Uterus (tissue), 4 donors: ENCODE results near the gene ACIN1. TPM values are rescaled to one million over a fixed set of nuclear protein-coding genes. Genes with fewer than 3 reads are reported as not detected.

Experiments used
- DNase-seq, 2 donors: peaks; one replicate each; pipeline ENCODE4 v3.0.0-alpha.2; 2019 to 2020
- H3K27ac ChIP-seq, 2 donors: fragments of 200-600 bp; sonication (generic); 1 replicate in 1 of 2; 2 replicates in 1 of 2; pipeline ENCODE4 v1.5.1; 2016 to 2018
- H3K27me3 ChIP-seq, 2 donors: fragments of 200-600 bp; sonication (generic); one replicate each; pipeline ENCODE4 v1.5.1; 2018 to 2019; ENCODE audit warnings: control low read depth in 1 of 2
- H3K36me3 ChIP-seq, 2 donors: fragments of 200-600 bp; sonication (generic); one replicate each; pipeline ENCODE4 v1.5.1; 2019; ENCODE audit warnings: control low read depth in 1 of 2
- H3K4me1 ChIP-seq, 2 donors: fragments of 200-600 bp; sonication (generic); one replicate each; pipeline ENCODE4 v1.5.1; 2018 to 2019; ENCODE audit warnings: control low read depth in 1 of 2
- H3K4me3 ChIP-seq, 2 donors: fragments of 200-600 bp; sonication (generic); 1 replicate in 1 of 2; 2 replicates in 1 of 2; pipeline ENCODE4 v1.5.1; 2018 to 2019; ENCODE audit warnings: mild to moderate bottlenecking in 1 of 2
- H3K9me3 ChIP-seq, 2 donors: fragments of 200-600 bp; sonication (generic); one replicate each; pipeline ENCODE4 v1.5.1; 2019; ENCODE audit warnings: control low read depth in 1 of 2
- POLR2A ChIP-seq, 2 donors: fragments of 450-650 bp; IDR thresholded peaks; one replicate each; pipeline ENCODE4 v1.6.1; 2016; ENCODE audit warnings: antibody characterized with exemption in 2 of 2, mild to moderate bottlenecking in 1 of 2, moderate library complexity in 1 of 2
- intact Hi-C: fragments of 100-400 bp; cut with DNase I; formaldehyde crosslinking; loops from one replicate; pipeline ENCODE4 v1.15.1; 2023; ENCODE audit warnings: low total_unique reads
- total RNA-seq, 4 donors: library from RNA; depleted of rRNA in 3 of 4; stranded (reverse); fragments of >200 nt in 3 of 4; gene quantifications; one replicate each; pipeline versions ENCODE4 v1.1.0 to v1.2.4, GENCODE V29; 2014 to 2023
- TF ChIP-seq, protein P1 (sequence below), 4 experiments: fragments of 200-600 bp in 2 of 4; fragments of 450-650 bp in 2 of 4; sonication (generic) in 2 of 4; IDR thresholded peaks; one replicate each; pipeline ENCODE4 v1.5.1; 2016 to 2019; ENCODE audit warnings: antibody characterized with exemption in 4 of 4, mild to moderate bottlenecking in 2 of 4, moderate library complexity in 1 of 4
- donor health status: DM: yes; HTN: yes; CAD: no.

The ACIN1 gene
- total RNA-seq, 4 donors from 2014 or later: 52.3 to 194 (median 77.1) TPM

DNA sequence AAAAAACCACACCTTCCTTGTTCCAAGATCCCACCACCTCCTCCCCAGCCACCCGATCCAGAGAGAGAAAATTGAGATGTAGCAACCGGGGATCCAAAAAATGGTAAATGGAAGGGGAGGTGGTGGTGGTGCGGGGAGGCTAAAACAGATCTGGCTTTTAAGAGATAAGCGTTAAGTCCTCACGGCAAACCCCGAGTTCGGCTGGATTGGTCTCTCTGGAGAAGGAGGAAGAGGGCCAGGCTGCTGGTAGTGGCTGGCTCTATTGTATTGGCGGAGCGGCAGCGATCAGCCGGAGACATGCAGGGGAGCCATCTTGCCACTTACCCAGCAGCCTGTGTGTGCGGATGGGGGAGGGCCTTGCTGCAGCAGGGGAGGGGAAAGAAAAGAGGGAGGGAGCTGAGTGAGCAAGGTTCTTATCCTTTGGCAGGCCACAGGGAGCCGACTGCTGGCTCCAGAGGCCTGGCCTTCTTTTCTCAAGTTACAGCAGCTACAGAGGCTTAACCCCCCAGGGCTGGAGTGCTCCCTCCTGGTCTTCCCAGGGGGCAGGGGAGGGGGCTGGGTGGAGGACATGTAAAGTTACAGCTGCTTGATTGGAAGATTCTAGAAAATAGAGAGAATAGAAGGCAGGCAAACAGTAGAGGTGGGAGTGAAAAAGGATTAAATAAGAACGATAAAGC, 23.6 kb downstream of the ACIN1 start:
- H3K27me3 ChIP-seq: no peaks in the 10 kb centered on the region
- intact Hi-C loops: no loop called here
- H3K27ac ChIP-seq: peak overlapping the region; percentile 87 to 89
- H3K4me3 ChIP-seq: peak overlapping the region; percentile 53 to 60
- peaks cover 6 to 11% of the 10 kb centered on the region in 2 donors for H3K4me1 ChIP-seq
- peak; percentile 42 to 48 for TF ChIP-seq POLR2A (IDR thresholded peaks at IDR 0.05)
- TF ChIP-seq, protein P1, sequence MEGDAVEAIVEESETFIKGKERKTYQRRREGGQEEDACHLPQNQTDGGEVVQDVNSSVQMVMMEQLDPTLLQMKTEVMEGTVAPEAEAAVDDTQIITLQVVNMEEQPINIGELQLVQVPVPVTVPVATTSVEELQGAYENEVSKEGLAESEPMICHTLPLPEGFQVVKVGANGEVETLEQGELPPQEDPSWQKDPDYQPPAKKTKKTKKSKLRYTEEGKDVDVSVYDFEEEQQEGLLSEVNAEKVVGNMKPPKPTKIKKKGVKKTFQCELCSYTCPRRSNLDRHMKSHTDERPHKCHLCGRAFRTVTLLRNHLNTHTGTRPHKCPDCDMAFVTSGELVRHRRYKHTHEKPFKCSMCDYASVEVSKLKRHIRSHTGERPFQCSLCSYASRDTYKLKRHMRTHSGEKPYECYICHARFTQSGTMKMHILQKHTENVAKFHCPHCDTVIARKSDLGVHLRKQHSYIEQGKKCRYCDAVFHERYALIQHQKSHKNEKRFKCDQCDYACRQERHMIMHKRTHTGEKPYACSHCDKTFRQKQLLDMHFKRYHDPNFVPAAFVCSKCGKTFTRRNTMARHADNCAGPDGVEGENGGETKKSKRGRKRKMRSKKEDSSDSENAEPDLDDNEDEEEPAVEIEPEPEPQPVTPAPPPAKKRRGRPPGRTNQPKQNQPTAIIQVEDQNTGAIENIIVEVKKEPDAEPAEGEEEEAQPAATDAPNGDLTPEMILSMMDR (IDR thresholded peaks at IDR 0.05): peak in 1 of 4 experiments; percentile 2
- DNase-seq: peak; percentile 84
- H3K36me3 ChIP-seq: no peaks in the 10 kb centered on the region
- H3K9me3 ChIP-seq: no peaks in the 10 kb centered on the region

DNA sequence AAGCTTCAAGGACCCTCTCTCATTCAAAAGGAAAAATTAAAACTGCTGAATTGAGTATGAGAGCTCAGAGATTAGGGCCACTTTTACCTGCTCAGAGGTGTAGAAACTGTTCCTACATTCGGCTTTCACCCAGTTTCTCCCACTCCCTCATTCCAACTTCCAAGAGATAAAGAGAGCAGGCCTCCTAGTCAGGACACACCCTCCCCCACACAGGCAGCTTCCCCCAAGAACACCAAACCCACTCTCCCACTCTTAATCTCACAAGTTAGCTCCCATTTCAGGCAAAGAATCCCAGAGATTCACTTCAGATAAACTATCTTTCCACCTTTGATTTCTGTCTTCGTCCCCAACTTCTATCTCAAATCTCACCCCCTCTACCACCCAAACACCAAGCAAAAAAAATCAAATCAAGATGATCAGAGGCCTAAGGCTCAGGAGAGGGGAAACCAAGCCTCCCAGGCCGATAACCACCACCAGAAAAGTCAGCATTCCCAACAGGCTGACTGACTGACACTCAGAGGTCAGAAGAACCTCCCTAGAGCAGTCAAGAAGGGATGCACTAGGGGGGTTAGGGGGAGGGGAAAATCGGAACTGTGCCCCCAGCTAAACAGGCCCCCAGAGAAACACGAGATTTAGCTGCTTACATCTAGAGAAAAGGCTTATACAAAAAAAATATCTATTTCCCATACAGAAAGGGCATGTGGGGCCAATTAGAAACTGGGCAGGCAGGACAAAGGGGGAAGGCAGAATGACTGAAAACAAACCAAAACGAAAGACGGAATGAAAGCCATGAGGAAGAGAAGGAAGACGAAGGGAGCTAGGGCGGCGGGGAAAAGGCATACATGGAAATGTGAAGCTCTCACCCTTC, 24.4 kb downstream of the ACIN1 start:
- Histone ChIP-seq H3K27me3 (no peaks in the 10 kb centered on the region), H3K36me3 (no peaks in the 10 kb centered on the region), H3K4me1 (peaks cover 6 to 11% of the 10 kb centered on the region in 2 donors), H3K4me3 (peak overlapping the region; percentile 53 to 60), H3K9me3 (no peaks in the 10 kb centered on the region), H3K27ac (peak overlapping the region; percentile 87 to 89)
- intact Hi-C loops: no loop called here
- DNase-seq: no peak
- no peak for TF ChIP-seq POLR2A (IDR thresholded peaks at IDR 0.05)
- TF ChIP-seq, protein P1 (IDR thresholded peaks at IDR 0.05): no peak

DNA sequence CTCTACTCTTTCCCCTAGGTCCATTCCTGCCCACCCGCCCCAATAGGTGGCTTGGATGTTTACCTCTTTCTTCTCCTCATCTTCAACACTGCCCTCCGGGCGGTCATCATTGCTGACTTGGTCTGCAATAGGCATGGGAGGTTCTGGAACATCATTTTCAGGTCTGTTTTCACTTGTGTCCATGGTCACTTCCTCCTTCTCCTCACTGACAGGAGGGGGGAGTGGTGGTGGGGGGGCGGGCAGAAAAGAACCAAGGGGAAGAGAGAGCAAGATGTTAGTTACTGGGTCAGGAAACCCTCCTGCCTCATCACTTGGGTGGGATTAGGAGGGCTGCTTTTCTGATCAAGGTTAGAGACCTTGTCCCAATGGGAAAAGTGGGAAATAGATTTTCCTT, 25.5 kb downstream of the ACIN1 start:
- Histone ChIP-seq H3K27ac (peak overlapping the region; percentile 8 to 89), H3K9me3 (no peaks in the 10 kb centered on the region), H3K4me3 (no peak overlapping the region), H3K27me3 (no peaks in the 10 kb centered on the region), H3K36me3 (no peaks in the 10 kb centered on the region), H3K4me1 (peaks cover 6 to 11% of the 10 kb centered on the region in 2 donors)
- DNase-seq: no peak
- intact Hi-C loops: no loop called here
- TF ChIP-seq, protein P1 (IDR thresholded peaks at IDR 0.05): no peak

DNA sequence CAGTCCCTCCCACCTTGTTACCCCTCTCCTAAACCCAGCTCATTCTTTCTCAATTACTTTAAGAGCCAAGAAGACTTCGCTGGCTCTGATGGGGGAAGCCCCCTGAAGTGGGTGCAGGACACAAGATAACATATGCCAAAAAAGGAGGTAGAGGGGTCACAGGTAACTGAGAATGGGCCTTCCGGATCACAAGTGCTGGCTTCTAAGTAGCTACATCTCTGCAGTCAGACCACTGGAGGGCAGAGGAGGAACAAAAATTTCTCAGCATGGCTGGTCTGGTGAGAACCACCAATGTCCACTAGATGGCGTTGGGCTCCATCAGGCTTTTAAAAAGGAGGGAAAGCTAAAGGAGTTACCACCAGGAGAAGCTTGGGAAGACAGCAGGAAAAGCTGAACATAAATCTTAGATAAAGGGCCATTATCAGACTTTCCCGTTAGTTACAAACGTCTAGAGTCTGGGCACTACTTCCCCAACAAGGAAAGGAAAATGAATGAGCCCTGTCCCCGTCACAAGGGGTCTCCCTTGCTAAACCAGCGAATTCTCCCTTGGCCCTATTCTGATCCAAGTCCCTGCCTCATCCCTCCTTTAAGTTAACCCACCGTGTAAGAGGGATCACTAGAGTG, 26.0 kb downstream of the ACIN1 start:
- TF ChIP-seq, protein P1 (IDR thresholded peaks at IDR 0.05): peak; percentile 97 to 99 (median 98)
- no peak for TF ChIP-seq POLR2A (IDR thresholded peaks at IDR 0.05)
- intact Hi-C loops: no loop called here
- DNase-seq: peak; percentile 83 to 86
- H3K9me3 ChIP-seq: no peaks in the 10 kb centered on the region
- H3K27me3 ChIP-seq: no peaks in the 10 kb centered on the region
- no peak overlapping the region for H3K4me3 ChIP-seq
- no peaks in the 10 kb centered on the region for H3K36me3 ChIP-seq
- peak overlapping the region; percentile 8 to 89 for H3K27ac ChIP-seq
- H3K4me1 ChIP-seq: peaks cover 6 to 11% of the 10 kb centered on the region in 2 donors
